ENCODE data around the gene OSBPL1A. TPM values are rescaled to one million over a fixed set of nuclear protein-coding genes. Genes with fewer than 3 reads are reported as not detected.

The OSBPL1A gene
- total and polyA plus RNA-seq, 2 of the 8 experiments (the other 6 are each of a cell fraction or from before 2014, with no cell fraction given), result 53.2 to 74.9 TPM

DNA sequence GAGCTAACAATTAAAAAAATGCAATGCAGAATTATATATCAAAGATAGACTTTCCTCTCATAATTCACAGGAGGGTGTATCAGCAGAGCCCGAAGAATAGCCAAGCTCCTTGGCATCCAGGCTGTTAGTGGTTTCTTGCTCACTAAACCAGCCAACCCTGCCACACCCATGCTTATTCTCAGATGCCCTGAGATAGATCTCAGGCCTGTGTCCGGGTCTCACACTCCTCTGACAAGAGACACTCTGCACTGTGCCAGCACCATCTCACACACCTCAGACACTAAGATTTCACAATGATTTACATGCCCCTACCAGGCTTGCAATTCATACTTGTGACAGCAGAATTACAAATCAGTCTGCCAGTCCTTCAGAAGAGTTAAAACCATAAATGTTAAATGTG is 64.5 kb downstream of the OSBPL1A start:
- no peaks in the 10 kb centered on the region for H4K20me1 ChIP-seq (replicated peaks in 1 of 2; ENCODE audit: control insufficient read depth in 1 of 2, insufficient read depth in 2 of 2, low read length in 2 of 2)
- no peak overlapping the region for H2BK15ac ChIP-seq (ENCODE audit: low read length)
- H3K23me2 ChIP-seq (ENCODE audit: low read depth, low read length), result no peaks in the 10 kb centered on the region
- 100% methylated on average over 2 of the region's 2 CpGs; no CpG with 5 or more reads in 1 of the 2 experiments for WGBS, 2 experiments (ENCODE audit: extremely low coverage in 1 of 2, insufficient coverage in 1 of 2, insufficient read length in 1 of 2, insufficient replicate concordance in 2 of 2, low coverage in 1 of 2, low lambda C conversion rate in 2 of 2, missing lambda C conversion rate in 1 of 2)
- H3K27me3 ChIP-seq (replicated peaks in 1 of 4; ENCODE audit: control insufficient read depth in 3 of 4, extremely low read depth in 1 of 4, insufficient read depth in 3 of 4, low read length in 3 of 4), result no peaks in the 10 kb centered on the region
- H3K14ac ChIP-seq (ENCODE audit: insufficient read length), result no peak overlapping the region
- no peak overlapping the region for H2BK120ac ChIP-seq (replicated peaks; ENCODE audit: low read depth, low read length)
- no peak overlapping the region for H4K5ac ChIP-seq (ENCODE audit: insufficient read length, low read depth, low read length)
- FAIRE-seq (no peak), DNase-seq (ENCODE audit: low read depth in 1 of 2, low spot score in 2 of 2) (no peak)
- no peaks in the 10 kb centered on the region for H3K4me1 ChIP-seq (replicated peaks in 1 of 4; ENCODE audit: control insufficient read depth in 3 of 4, insufficient read depth in 4 of 4, low read length in 3 of 4)
- H2BK20ac ChIP-seq (ENCODE audit: low read length), result no peak overlapping the region
- no peaks in the 10 kb centered on the region for H3K79me2 ChIP-seq (ENCODE audit: control insufficient read depth in 1 of 2, insufficient read depth in 2 of 2, low read length in 2 of 2)
- no peak overlapping the region for H4K8ac ChIP-seq (ENCODE audit: extremely low read depth, insufficient read depth, low read length)
- H2AK5ac ChIP-seq (ENCODE audit: low read depth, low read length), result no peak overlapping the region
- no peak overlapping the region for H3K4ac ChIP-seq (replicated peaks; ENCODE audit: insufficient read length, low read depth, low read length)
- no peak overlapping the region for H3K4me3 ChIP-seq (ENCODE audit: extremely low read depth in 1 of 4, insufficient read depth in 2 of 4, low read depth in 3 of 4, low read length in 4 of 4)
- no peak overlapping the region for H3K4me2 ChIP-seq (ENCODE audit: insufficient read depth in 1 of 2, low read depth in 2 of 2, low read length in 2 of 2)
- H3K9ac ChIP-seq (replicated peaks in 1 of 4; ENCODE audit: extremely low read depth in 1 of 4, low read depth in 3 of 4, low read length in 3 of 4), result no peak overlapping the region
- ChIA-PET POLR2A (ENCODE audit: partially characterized antibody) (interaction anchor here (1.2 kb wide), 1 partner anchor 98 kb away, joined by 3 read pairs; no protein-coding TSS in a partner anchor), CTCF (ENCODE audit: partially characterized antibody) (interaction anchor here (0.6 to 1.5 kb wide), 3 partner anchors 27 to 1523 kb away, joined by 3 to 5 read pairs (median 3); no protein-coding TSS in a partner anchor)
- H3K79me1 ChIP-seq (ENCODE audit: low read depth, low read length), result no peaks in the 10 kb centered on the region
- H3K9me3 ChIP-seq (ENCODE audit: insufficient read depth in 2 of 2, low read depth in 1 of 2, low read length in 1 of 2), result no peaks in the 10 kb centered on the region
- no peak overlapping the region for H2BK12ac ChIP-seq (ENCODE audit: low read depth, low read length)
- H2AFZ ChIP-seq (ENCODE audit: low read length), result no peak overlapping the region
- no peak overlapping the region for H3K18ac ChIP-seq (ENCODE audit: extremely low read depth, low read length)
- no peak overlapping the region for H3K27ac ChIP-seq (ENCODE audit: low read depth, low read length)
- H3K36me3 ChIP-seq (ENCODE audit: control insufficient read depth in 2 of 4, insufficient read depth in 4 of 4, low read length in 3 of 4), result peaks cover 2 to 20% (median 9%) of the 10 kb centered on the region in 4 experiments; a peak in 7 of 8 replicates
- no peak overlapping the region for H3K23ac ChIP-seq (ENCODE audit: insufficient read length)
- no peak overlapping the region for H4K91ac ChIP-seq (replicated peaks; ENCODE audit: insufficient read length, low read length)
- H3K56ac ChIP-seq (replicated peaks; ENCODE audit: insufficient read length, low read depth, low read length), result no peak overlapping the region
- no peak overlapping the region for H2BK5ac ChIP-seq (ENCODE audit: low read depth, low read length)
- no peak for TF ChIP-seq SIN3A (conservative IDR thresholded peaks at IDR 0.05 in 1 of 2, IDR thresholded peaks at IDR 0.05 in 1 of 2; ENCODE audit: low read depth in 1 of 2, low read length in 2 of 2)
- no peak for TF ChIP-seq HDAC6 (IDR thresholded peaks at IDR 0.05; ENCODE audit: low read depth, low read length)
- no peak for TF ChIP-seq KDM1A (IDR thresholded peaks at IDR 0.05; ENCODE audit: borderline replicate concordance, low read length)
- no peak for TF ChIP-seq SP1 (IDR thresholded peaks at IDR 0.05; ENCODE audit: low read depth, low read length)
- no peak for TF ChIP-seq POU5F1 (IDR thresholded peaks at IDR 0.05; ENCODE audit: low read depth, low read length)
- TF ChIP-seq TAF1 (IDR thresholded peaks at IDR 0.05; ENCODE audit: low read depth, low read length), result no peak
- no peak for TF ChIP-seq SIRT6 (IDR thresholded peaks at IDR 0.05; ENCODE audit: low read length)
- no peak for TF ChIP-seq RNF2 (IDR thresholded peaks at IDR 0.05; ENCODE audit: borderline replicate concordance, low read depth, low read length, missing control alignments, poor library complexity, severe bottlenecking)
- TF ChIP-seq ZNF274 (IDR thresholded peaks at IDR 0.05; ENCODE audit: borderline replicate concordance, extremely low read depth, low read length), result no peak
- TF ChIP-seq SRF (IDR thresholded peaks at IDR 0.05; ENCODE audit: low read depth, low read length), result no peak
- no peak for TF ChIP-seq NRF1 (IDR thresholded peaks at IDR 0.05; ENCODE audit: low read depth, low read length)
- no peak for TF ChIP-seq POLR2AphosphoS5 (IDR thresholded peaks at IDR 0.05; ENCODE audit: low read depth, low read length)
- TF ChIP-seq NANOG (IDR thresholded peaks at IDR 0.05; ENCODE audit: insufficient read depth, low read depth, low read length, poor library complexity, severe bottlenecking), result no peak
- no peak for TF ChIP-seq BRCA1 (IDR thresholded peaks at IDR 0.05; ENCODE audit: low read depth, low read length)
